ENCODE results near the gene GRID1. TPM values are rescaled to one million over a fixed set of nuclear protein-coding genes. Genes with fewer than 3 reads are reported as not detected.

The GRID1 gene
- total and polyA plus RNA-seq, 9 of the 15 experiments (the other 6 are each of a cell fraction or from before 2014, with no cell fraction given): 0.01 to 7.2 (median 1.2) TPM

DNA sequence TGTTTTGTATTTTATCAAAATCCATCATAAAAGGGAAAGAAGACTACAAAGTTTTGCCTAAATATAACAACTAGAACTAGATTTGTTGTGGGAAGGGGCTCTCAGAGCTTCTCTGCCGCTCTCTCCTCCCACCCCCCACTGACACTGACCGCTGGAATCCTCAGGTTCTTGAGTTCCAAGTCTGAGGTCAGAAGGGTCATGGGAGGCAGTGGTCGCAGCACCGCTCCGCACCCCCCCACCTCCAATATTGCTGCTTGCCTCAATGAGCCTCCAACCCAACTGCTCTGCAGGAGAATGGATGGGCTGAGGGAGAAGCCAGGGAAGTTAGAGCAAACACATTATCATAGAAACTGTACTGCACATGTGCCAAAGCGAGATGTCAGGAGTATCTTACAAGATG lies 359.4 kb downstream of the GRID1 start:
- ChIA-PET POLR2A (no interaction called here), CTCF (ENCODE audit: low intra/inter-chr PET ratio) (no interaction called here)
- H3K9ac ChIP-seq (ENCODE audit: insufficient read depth in 1 of 2, low read depth in 2 of 2, low read length in 2 of 2): no peak overlapping the region
- no peak overlapping the region for H2AFZ ChIP-seq (ENCODE audit: low read depth, low read length)
- FAIRE-seq: no peak
- H3K4me2 ChIP-seq (ENCODE audit: insufficient read depth, low read length): no peak overlapping the region
- H3K4me1 ChIP-seq (replicated peaks in 1 of 2; ENCODE audit: control insufficient read depth in 2 of 2, insufficient read depth in 2 of 2, low read length in 2 of 2): no peaks in the 10 kb centered on the region
- 1% methylated on average over 6 of the region's 6 CpGs for WGBS (ENCODE audit: insufficient coverage, low coverage, missing lambda C conversion rate)
- TF ChIP-seq BCOR (IDR thresholded peaks at IDR 0.05): no peak
- no TSS peak for BruUV-seq (replicated peaks)
- no peaks in the 10 kb centered on the region for H3K9me1 ChIP-seq (ENCODE audit: control insufficient read depth, insufficient read depth, low read length)
- intact Hi-C loops (cut with micrococcal nuclease) (no loop called here), in situ Hi-C loops (cut with MboI) (no loop called here)
- no peak for DNase-seq (ENCODE audit: extremely low read depth in 1 of 4, low spot score in 3 of 4)
- no peaks in the 10 kb centered on the region for H3K27me3 ChIP-seq (ENCODE audit: control insufficient read depth in 2 of 2, insufficient read depth in 2 of 2, low read length in 2 of 2)
- no peak for ATAC-seq
- no peak overlapping the region for H3K4me3 ChIP-seq
- H3K9me3 ChIP-seq (replicated peaks; ENCODE audit: control insufficient read depth, insufficient read depth, low read depth, low read length): no peaks in the 10 kb centered on the region
- no peaks in the 10 kb centered on the region for H4K20me1 ChIP-seq (replicated peaks; ENCODE audit: control insufficient read depth, insufficient read depth, low read length)
- H3K79me2 ChIP-seq (ENCODE audit: control insufficient read depth, insufficient read depth, low read length): no peaks in the 10 kb centered on the region
- H3K27ac ChIP-seq (ENCODE audit: extremely low read depth, low read depth, low read length): no peak overlapping the region
- no peaks in the 10 kb centered on the region for H3K36me3 ChIP-seq (ENCODE audit: control insufficient read depth, insufficient read depth, low read length)

DNA sequence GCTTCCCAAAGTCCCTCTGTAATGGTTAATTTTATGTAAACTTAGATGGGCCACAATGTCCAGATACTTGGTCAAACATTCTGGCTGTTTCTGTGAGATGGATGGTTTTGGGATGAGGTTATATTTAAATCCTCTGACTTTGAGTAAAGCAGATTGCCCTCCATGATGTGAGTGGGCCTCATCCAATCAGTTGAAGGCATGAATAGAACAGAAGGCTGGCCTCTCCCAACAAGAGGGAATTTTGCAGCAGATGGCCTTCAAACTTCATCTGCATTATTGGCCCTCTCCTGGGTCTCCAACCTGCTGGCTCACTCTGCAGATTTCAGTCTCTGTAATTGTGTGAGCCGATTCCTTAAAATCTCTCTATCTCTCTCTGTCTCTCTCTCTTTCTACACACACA lies 362.3 kb downstream of the GRID1 start:
- CTCF ChIA-PET (ENCODE audit: low intra/inter-chr PET ratio): no interaction called here
- WGBS (ENCODE audit: insufficient coverage, low coverage, missing lambda C conversion rate): 0% methylated on average over 1 of the region's 1 CpG
- DNase-seq (ENCODE audit: extremely low read depth in 1 of 4, low spot score in 3 of 4): no peak

More for the DNA sequence above, 362.3 kb downstream of the GRID1 start:
- H3K4me1 ChIP-seq (replicated peaks in 1 of 2; ENCODE audit: control insufficient read depth in 2 of 2, insufficient read depth in 2 of 2, low read length in 2 of 2): no peaks in the 10 kb centered on the region
- no peaks in the 10 kb centered on the region for H3K9me1 ChIP-seq (ENCODE audit: control insufficient read depth, insufficient read depth, low read length)
- no peaks in the 10 kb centered on the region for H3K36me3 ChIP-seq (ENCODE audit: control insufficient read depth, insufficient read depth, low read length)
- intact Hi-C loops (cut with micrococcal nuclease): no loop called here
- H3K27me3 ChIP-seq (ENCODE audit: control insufficient read depth in 2 of 2, insufficient read depth in 2 of 2, low read length in 2 of 2): no peaks in the 10 kb centered on the region
- FAIRE-seq: no peak
- no peaks in the 10 kb centered on the region for H4K20me1 ChIP-seq (replicated peaks; ENCODE audit: control insufficient read depth, insufficient read depth, low read length)
- no peak overlapping the region for H3K4me3 ChIP-seq
- ATAC-seq: no peak
- TF ChIP-seq ZNF134 (CRISPR knock-in tag; conservative IDR thresholded peaks at IDR 0.05) (peak; percentile 85), NUFIP1 (IDR thresholded peaks at IDR 0.05; ENCODE audit: partially characterized antibody) (no peak)
- no peaks in the 10 kb centered on the region for H3K79me2 ChIP-seq (ENCODE audit: control insufficient read depth, insufficient read depth, low read length)
- H3K9me3 ChIP-seq (replicated peaks; ENCODE audit: control insufficient read depth, insufficient read depth, low read depth, low read length): no peaks in the 10 kb centered on the region
- H3K9ac ChIP-seq (ENCODE audit: insufficient read depth in 1 of 2, low read depth in 2 of 2, low read length in 2 of 2): no peak overlapping the region
- H3K27ac ChIP-seq (ENCODE audit: extremely low read depth, low read depth, low read length): no peak overlapping the region
- no peak overlapping the region for H3K4me2 ChIP-seq (ENCODE audit: insufficient read depth, low read length)
- POLR2A ChIA-PET: no interaction called here
- no peak overlapping the region for H2AFZ ChIP-seq (ENCODE audit: low read depth, low read length)
- in situ Hi-C loops (cut with MboI): no loop called here
- BruUV-seq (replicated peaks): no TSS peak
